Esophagus squamous epithelium (tissue), 5 donors: ENCODE results near the gene DGAT2. TPM values are rescaled to one million over a fixed set of nuclear protein-coding genes. Genes with fewer than 3 reads are reported as not detected.

ENCODE experiments used
- DNase-seq: peaks from one replicate; lab custom pipeline; 2025; lab: John Stamatoyannopoulos, UW
- H3K27ac ChIP-seq, 4 donors: fragments of 200-600 bp; sonication (generic); one replicate each; pipeline ENCODE4 v1.5.1; 2016 to 2019; ENCODE audit warnings: mild to moderate bottlenecking in 1 of 4
- H3K27me3 ChIP-seq, 4 donors: fragments of 200-600 bp; sonication (generic); 1 replicate in 3 of 4; 2 replicates in 1 of 4; pipeline versions ENCODE4 v1.5.1 to v1.6.0; 2017 to 2021; ENCODE audit warnings: antibody characterized with exemption in 1 of 4
- H3K36me3 ChIP-seq, 3 donors: fragments of 200-600 bp; sonication (generic); one replicate each; pipeline ENCODE4 v1.5.1; 2016 to 2019
- H3K4me1 ChIP-seq, 3 donors: fragments of 200-600 bp; sonication (generic); one replicate each; pipeline ENCODE4 v1.5.1; 2017 to 2019
- H3K4me3 ChIP-seq, 4 donors: fragments of 200-600 bp; sonication (generic); 1 replicate in 3 of 4; 2 replicates in 1 of 4; pipeline ENCODE4 v1.5.1; 2016 to 2019; ENCODE audit warnings: mild to moderate bottlenecking in 2 of 4, moderate library complexity in 1 of 4
- H3K9me3 ChIP-seq, 3 donors: fragments of 200-600 bp; sonication (generic); one replicate each; pipeline ENCODE4 v1.5.1; 2016 to 2019
- POLR2A ChIP-seq, 4 donors: fragments of 450-650 bp; IDR thresholded peaks; one replicate each; pipeline ENCODE4 v1.6.1; 2017; ENCODE audit warnings: antibody characterized with exemption in 4 of 4, mild to moderate bottlenecking in 4 of 4, moderate library complexity in 3 of 4
- WGBS, 2 donors: methylation state at CpG; one replicate each; pipeline ENCODE4 v1.1.5; 2018; 5-methylcytosine and 5-hydroxymethylcytosine counted together
- intact Hi-C: fragments of 100-400 bp; cut with DNase I; formaldehyde crosslinking; loops from one replicate; pipeline ENCODE4 v1.15.0; 2022
- total RNA-seq, 4 donors: library from RNA; depleted of rRNA; stranded (reverse); fragments of >200 nt; gene quantifications; one replicate each; pipeline ENCODE4 v1.1.0, GENCODE V29; 2016
- TF ChIP-seq, protein P1 (sequence below), 6 experiments: fragments of 450-650 bp in 4 of 6; fragments of 200-600 bp in 2 of 6; sonication (generic) in 2 of 6; IDR thresholded peaks; one replicate each; pipeline ENCODE4 v1.5.1; 2016 to 2019; ENCODE audit warnings: antibody characterized with exemption in 6 of 6, mild to moderate bottlenecking in 4 of 6, moderate library complexity in 4 of 6
- donor health status: DM: yes; HTN: yes; CAD: no.

Gene DGAT2
- total RNA-seq, 4 donors from 2014 or later: 6.1 to 29.3 (median 19.2) TPM

GRCh38 chr11:75834728-75835127, 66.2 kb downstream of the DGAT2 start:
- no peak for TF ChIP-seq POLR2A (IDR thresholded peaks at IDR 0.05)
- TF ChIP-seq, protein P1, sequence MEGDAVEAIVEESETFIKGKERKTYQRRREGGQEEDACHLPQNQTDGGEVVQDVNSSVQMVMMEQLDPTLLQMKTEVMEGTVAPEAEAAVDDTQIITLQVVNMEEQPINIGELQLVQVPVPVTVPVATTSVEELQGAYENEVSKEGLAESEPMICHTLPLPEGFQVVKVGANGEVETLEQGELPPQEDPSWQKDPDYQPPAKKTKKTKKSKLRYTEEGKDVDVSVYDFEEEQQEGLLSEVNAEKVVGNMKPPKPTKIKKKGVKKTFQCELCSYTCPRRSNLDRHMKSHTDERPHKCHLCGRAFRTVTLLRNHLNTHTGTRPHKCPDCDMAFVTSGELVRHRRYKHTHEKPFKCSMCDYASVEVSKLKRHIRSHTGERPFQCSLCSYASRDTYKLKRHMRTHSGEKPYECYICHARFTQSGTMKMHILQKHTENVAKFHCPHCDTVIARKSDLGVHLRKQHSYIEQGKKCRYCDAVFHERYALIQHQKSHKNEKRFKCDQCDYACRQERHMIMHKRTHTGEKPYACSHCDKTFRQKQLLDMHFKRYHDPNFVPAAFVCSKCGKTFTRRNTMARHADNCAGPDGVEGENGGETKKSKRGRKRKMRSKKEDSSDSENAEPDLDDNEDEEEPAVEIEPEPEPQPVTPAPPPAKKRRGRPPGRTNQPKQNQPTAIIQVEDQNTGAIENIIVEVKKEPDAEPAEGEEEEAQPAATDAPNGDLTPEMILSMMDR (IDR thresholded peaks at IDR 0.05): no peak
- 78 to 88% methylated on average over 3 of the region's 3 CpGs for WGBS, 2 donors
- H3K27ac ChIP-seq: no peak overlapping the region
- peaks cover 0 to 9% (median 0%) of the 10 kb centered on the region in 3 donors for H3K4me1 ChIP-seq
- H3K4me3 ChIP-seq: no peak overlapping the region
- no peak for DNase-seq
- H3K36me3 ChIP-seq: peaks cover 0 to 8% (median 0%) of the 10 kb centered on the region in 3 donors
- H3K9me3 ChIP-seq: no peaks in the 10 kb centered on the region
- intact Hi-C loops: no loop called here
- H3K27me3 ChIP-seq: no peaks in the 10 kb centered on the region

- no peaks in the 10 kb centered on the region for H3K27me3 ChIP-seq
- H3K36me3 ChIP-seq: peaks cover 0 to 8% (median 0%) of the 10 kb centered on the region in 3 donors
- intact Hi-C loops: no loop called here
- TF ChIP-seq, protein P1 (IDR thresholded peaks at IDR 0.05): no peak
- TF ChIP-seq POLR2A (IDR thresholded peaks at IDR 0.05): no peak
- no peak overlapping the region for H3K4me3 ChIP-seq
- no peak for DNase-seq
- H3K9me3 ChIP-seq: no peaks in the 10 kb centered on the region
- 65 to 72% methylated on average over 3 of the region's 3 CpGs for WGBS, 2 donors
- peaks cover 0 to 23% (median 5%) of the 10 kb centered on the region in 3 donors for H3K4me1 ChIP-seq
- H3K27ac ChIP-seq: no peak overlapping the region
These were observed 67.8 kb downstream of the DGAT2 start for GRCh38 chr11:75836417-75836816.

- TF ChIP-seq, protein P1 (IDR thresholded peaks at IDR 0.05): no peak
- Histone ChIP-seq H3K4me1 (peaks cover 0 to 23% (median 5%) of the 10 kb centered on the region in 3 donors), H3K27ac (no peak overlapping the region), H3K27me3 (no peaks in the 10 kb centered on the region), H3K4me3 (no peak overlapping the region), H3K36me3 (peaks cover 0 to 8% (median 0%) of the 10 kb centered on the region in 3 donors), H3K9me3 (no peaks in the 10 kb centered on the region)
- intact Hi-C loops: no loop called here
- DNase-seq: no peak
These were observed 71.3 kb downstream of the DGAT2 start for GRCh38 chr11:75839851-75840250.

- no peak for TF ChIP-seq POLR2A (IDR thresholded peaks at IDR 0.05)
- TF ChIP-seq, protein P1 (IDR thresholded peaks at IDR 0.05): no peak
- Histone ChIP-seq H3K27me3 (no peaks in the 10 kb centered on the region), H3K4me1 (peaks cover 0 to 23% (median 5%) of the 10 kb centered on the region in 3 donors), H3K36me3 (peaks cover 0 to 8% (median 0%) of the 10 kb centered on the region in 3 donors), H3K27ac (no peak overlapping the region), H3K4me3 (no peak overlapping the region), H3K9me3 (no peaks in the 10 kb centered on the region)
- intact Hi-C loops: no loop called here
- 32 to 44% methylated on average over 1 of the region's 1 CpG for WGBS, 2 donors
- no peak for DNase-seq
These were observed 71.9 kb downstream of the DGAT2 start for GRCh38 chr11:75840522-75840921.

GRCh38 chr11:75841739-75842138, 73.2 kb downstream of the DGAT2 start:
- no peak for TF ChIP-seq POLR2A (IDR thresholded peaks at IDR 0.05)
- TF ChIP-seq, protein P1 (IDR thresholded peaks at IDR 0.05): no peak
- no peaks in the 10 kb centered on the region for H3K9me3 ChIP-seq
- H3K27ac ChIP-seq: no peak overlapping the region
- no peak for DNase-seq
- 86 to 92% methylated on average over 2 of the region's 2 CpGs for WGBS, 2 donors
- peaks cover 0 to 23% (median 5%) of the 10 kb centered on the region in 3 donors for H3K4me1 ChIP-seq
- intact Hi-C loops: no loop called here
- peaks cover 0 to 8% (median 0%) of the 10 kb centered on the region in 3 donors for H3K36me3 ChIP-seq
- H3K27me3 ChIP-seq: no peaks in the 10 kb centered on the region
- H3K4me3 ChIP-seq: no peak overlapping the region
